ENCODE measurements around the gene SLC44A2. TPM values are rescaled to one million over a fixed set of nuclear protein-coding genes. Genes with fewer than 3 reads are reported as not detected.
"Not testable (repeated sequence)": the region's sequence is repeated elsewhere in the genome, so short reads cannot be mapped to it uniquely, and the experiment has no call there.

Gene SLC44A2
- total and polyA plus RNA-seq, 9 donors = 18.1 to 137 (median 52.3) TPM

DNA sequence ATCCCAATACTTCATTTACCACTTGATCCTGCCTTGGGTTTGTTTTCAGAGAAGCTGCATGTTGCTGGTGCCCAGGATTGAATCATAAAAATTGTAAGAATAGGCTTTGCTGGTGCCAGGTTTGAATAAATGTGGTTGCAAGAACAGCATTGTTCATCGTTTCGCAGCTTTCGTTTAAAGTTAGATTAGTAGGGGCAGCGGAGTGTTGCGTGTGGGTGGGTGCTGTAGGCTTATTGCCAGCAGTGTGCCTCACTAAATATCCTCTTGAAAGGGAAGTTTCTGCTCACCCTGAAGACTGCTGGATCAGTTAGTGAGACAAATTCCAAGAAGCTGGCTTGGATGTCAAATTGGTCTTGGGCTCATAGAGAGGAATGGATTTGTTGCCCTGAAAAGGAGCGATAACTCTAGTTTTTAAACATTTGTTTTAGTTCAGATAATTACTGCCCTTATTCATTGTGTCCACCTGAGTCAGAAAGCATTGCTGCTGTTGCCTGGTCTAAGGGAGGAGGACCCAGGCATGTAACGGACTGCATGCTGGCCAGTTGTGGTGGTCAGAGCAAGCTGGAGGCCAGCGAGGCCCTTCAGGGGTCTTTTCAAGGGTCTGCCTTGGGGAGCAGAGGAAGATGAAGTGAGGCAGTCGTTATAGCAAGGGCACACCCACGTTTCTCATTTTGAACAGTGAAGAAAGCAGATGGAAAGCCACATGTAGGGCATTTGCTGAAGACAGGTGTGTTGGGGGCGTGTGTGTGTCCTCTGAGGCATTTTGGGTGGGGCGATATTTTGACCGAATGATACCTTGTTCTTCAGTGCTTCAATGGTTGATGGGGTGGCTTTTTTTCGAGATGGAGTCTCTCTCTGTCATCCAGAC, 37.3 kb downstream of the SLC44A2 start:
- H3K4me1 ChIP-seq (ENCODE audit: insufficient read depth) = peaks cover 10% of the 10 kb centered on the region
- intact Hi-C loops (cut with DNase I) = no loop called here
- WGBS, 3 donors = 29 to 41% (median 33%) methylated on average over 14 of the region's 14 CpGs
- no peak overlapping the region for H3K4me3 ChIP-seq
- no peak for TF ChIP-seq EP300 (IDR thresholded peaks at IDR 0.05)
- TF ChIP-seq POLR2A (IDR thresholded peaks at IDR 0.05) = no peak
- TF ChIP-seq, protein P1, sequence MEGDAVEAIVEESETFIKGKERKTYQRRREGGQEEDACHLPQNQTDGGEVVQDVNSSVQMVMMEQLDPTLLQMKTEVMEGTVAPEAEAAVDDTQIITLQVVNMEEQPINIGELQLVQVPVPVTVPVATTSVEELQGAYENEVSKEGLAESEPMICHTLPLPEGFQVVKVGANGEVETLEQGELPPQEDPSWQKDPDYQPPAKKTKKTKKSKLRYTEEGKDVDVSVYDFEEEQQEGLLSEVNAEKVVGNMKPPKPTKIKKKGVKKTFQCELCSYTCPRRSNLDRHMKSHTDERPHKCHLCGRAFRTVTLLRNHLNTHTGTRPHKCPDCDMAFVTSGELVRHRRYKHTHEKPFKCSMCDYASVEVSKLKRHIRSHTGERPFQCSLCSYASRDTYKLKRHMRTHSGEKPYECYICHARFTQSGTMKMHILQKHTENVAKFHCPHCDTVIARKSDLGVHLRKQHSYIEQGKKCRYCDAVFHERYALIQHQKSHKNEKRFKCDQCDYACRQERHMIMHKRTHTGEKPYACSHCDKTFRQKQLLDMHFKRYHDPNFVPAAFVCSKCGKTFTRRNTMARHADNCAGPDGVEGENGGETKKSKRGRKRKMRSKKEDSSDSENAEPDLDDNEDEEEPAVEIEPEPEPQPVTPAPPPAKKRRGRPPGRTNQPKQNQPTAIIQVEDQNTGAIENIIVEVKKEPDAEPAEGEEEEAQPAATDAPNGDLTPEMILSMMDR (IDR thresholded peaks at IDR 0.05) = no peak
- no peaks in the 10 kb centered on the region for H3K9me3 ChIP-seq
- H3K36me3 ChIP-seq = no peaks in the 10 kb centered on the region
- DNase-seq = no peak
- H3K27ac ChIP-seq = no peak overlapping the region
- no peaks in the 10 kb centered on the region for H3K27me3 ChIP-seq

DNA sequence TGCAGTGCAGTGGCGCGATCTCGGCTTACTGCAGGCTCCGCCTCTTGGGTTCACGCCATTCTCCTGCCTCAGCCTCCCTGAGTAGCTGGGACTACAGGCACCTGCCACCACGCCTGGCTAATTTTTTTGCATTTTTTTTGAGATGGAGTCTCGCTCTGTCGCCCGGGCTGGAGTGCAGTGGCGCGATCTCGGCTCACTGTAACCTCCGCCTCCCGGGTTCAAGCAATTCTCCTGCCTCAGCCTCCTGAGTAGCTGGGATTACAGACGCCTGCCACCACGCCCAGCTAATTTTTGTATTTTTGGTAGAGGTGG, 37.9 kb downstream of the SLC44A2 start:
- H3K27me3 ChIP-seq; H3K27ac ChIP-seq; H3K36me3 ChIP-seq; H3K4me1 ChIP-seq (ENCODE audit: insufficient read depth); H3K4me3 ChIP-seq; intact Hi-C loops (cut with DNase I); DNase-seq; H3K9me3 ChIP-seq: not testable (repeated sequence)
- WGBS, 3 donors = 83 to 91% (median 89%) methylated on average over 16 of the region's 16 CpGs

DNA sequence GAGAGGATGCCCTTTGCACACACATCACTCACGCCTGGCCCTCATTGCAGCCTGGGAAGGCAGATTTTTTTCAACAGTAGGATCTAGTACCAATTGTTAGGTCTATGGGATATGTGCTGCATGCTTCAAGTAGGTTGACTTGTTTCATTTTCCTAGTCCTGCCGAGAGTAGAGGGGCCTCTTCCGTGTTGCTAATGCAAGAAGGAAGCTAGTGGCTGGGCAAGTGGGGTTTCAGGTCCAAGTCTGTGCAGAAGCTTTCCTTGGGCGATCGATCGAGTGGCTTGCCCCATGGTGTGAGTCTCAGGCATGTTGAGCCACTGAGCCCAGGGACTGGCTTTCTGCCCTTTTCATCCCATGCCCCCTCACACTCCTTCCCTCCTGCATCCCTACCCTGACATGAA, 42.5 kb downstream of the SLC44A2 start:
- H3K4me1 ChIP-seq (ENCODE audit: insufficient read depth) = peaks cover 1% of the 10 kb centered on the region
- 62 to 74% (median 72%) methylated on average over 6 of the region's 6 CpGs for WGBS, 3 donors

DNA sequence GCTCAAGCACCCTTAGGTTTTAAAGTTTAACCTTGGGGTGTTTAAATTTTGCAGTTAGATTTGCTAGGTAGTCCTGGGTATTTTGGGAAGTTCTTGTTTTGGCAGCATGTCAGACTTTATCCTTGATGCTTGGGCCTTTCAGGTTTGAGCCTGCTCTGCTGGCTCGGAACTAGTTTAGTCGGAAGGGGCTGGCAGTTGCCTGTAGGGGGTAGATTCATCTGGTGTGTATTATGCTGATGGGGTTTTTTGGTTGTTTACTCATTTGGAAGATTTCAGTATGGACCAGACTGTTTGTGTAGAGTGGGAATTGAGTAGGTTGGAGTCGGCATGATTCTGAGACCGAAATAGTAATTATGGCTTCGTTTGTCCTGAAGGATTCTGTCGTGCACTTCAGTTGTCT, 43.9 kb downstream of the SLC44A2 start:
- no peaks in the 10 kb centered on the region for H3K36me3 ChIP-seq
- intact Hi-C loops (cut with DNase I) = no loop called here
- H3K9me3 ChIP-seq = no peaks in the 10 kb centered on the region
- no peak for DNase-seq
- 43 to 65% (median 55%) methylated on average over 6 of the region's 6 CpGs for WGBS, 3 donors
- H3K4me3 ChIP-seq = no peak overlapping the region
- H3K27me3 ChIP-seq = no peaks in the 10 kb centered on the region
- H3K27ac ChIP-seq = no peak overlapping the region
- TF ChIP-seq POLR2A (IDR thresholded peaks at IDR 0.05) (no peak), EP300 (IDR thresholded peaks at IDR 0.05) (no peak)
- TF ChIP-seq, protein P1 (IDR thresholded peaks at IDR 0.05) = no peak
- H3K4me1 ChIP-seq (ENCODE audit: insufficient read depth) = peaks cover 1% of the 10 kb centered on the region

More for the DNA sequence above, 42.5 kb downstream of the SLC44A2 start:
- Histone ChIP-seq H3K27ac (no peak overlapping the region), H3K9me3 (no peaks in the 10 kb centered on the region), H3K36me3 (no peaks in the 10 kb centered on the region), H3K27me3 (no peaks in the 10 kb centered on the region), H3K4me3 (no peak overlapping the region)
- DNase-seq = no peak
- intact Hi-C loops (cut with DNase I) = no loop called here
- TF ChIP-seq EP300 (IDR thresholded peaks at IDR 0.05) (no peak), POLR2A (IDR thresholded peaks at IDR 0.05) (no peak)
- TF ChIP-seq, protein P1 (IDR thresholded peaks at IDR 0.05) = no peak

DNA sequence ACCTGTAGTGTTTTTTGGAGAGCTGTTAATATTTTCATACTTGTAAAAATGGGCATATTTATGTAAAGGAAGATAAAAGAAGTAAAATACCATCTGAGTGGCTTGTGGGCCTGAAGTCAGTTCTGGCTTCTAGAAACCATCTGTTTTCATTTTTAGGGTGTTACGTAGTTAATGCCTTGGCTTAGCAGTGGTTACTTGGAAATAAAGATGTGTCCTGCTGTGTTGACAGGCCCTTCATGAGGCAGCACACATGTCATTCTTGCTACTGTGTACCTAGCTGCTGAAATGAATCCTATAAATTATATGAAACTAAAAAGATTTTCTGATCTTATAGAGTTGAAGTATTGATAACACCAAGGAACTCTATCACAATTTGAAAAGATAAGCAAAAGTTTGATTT, 44.8 kb downstream of the SLC44A2 start:
- no peaks in the 10 kb centered on the region for H3K9me3 ChIP-seq
- H3K27me3 ChIP-seq = no peaks in the 10 kb centered on the region
- DNase-seq = no peak
- WGBS, 3 donors = 18 to 38% (median 22%) methylated on average over 1 of the region's 1 CpG
- TF ChIP-seq POLR2A (IDR thresholded peaks at IDR 0.05) (no peak), EP300 (IDR thresholded peaks at IDR 0.05) (no peak)
- TF ChIP-seq, protein P1 (IDR thresholded peaks at IDR 0.05) = no peak
- no peak overlapping the region for H3K4me3 ChIP-seq
- peaks cover 1% of the 10 kb centered on the region for H3K4me1 ChIP-seq (ENCODE audit: insufficient read depth)
- intact Hi-C loops (cut with DNase I) = no loop called here
- H3K27ac ChIP-seq = no peak overlapping the region
- no peaks in the 10 kb centered on the region for H3K36me3 ChIP-seq

Measured in ovary (tissue), 9 donors.